HG02678 (cell line): Measurements from ENCODE around the gene ADNP.
"Not testable (repeated sequence)": the region's sequence is repeated elsewhere in the genome, so short reads cannot be mapped to it uniquely, and the experiment has no call there.

Source experiments
- ATAC-seq: cut with Tn5 transposase; IDR thresholded peaks from one replicate; pipeline ENCODE4 v1.9.1; 2021; ENCODE audit warnings: mild to moderate bottlenecking, moderate library complexity; ENCODE audit not compliant: unreplicated experiment

ADNP gene

GRCh38 chr20:50903353-50904051, 27.7 kb downstream of the ADNP start:
- ATAC-seq: no peak

- no peak for ATAC-seq
Measured at GRCh38 chr20:50901301-50901700, 29.9 kb downstream of the ADNP start.

GRCh38 chr20:50900261-50900660, 31.0 kb downstream of the ADNP start:
- ATAC-seq: no peak

GRCh38 chr20:50898475-50898874, 32.8 kb downstream of the ADNP start:
- ATAC-seq: no peak

DNA sequence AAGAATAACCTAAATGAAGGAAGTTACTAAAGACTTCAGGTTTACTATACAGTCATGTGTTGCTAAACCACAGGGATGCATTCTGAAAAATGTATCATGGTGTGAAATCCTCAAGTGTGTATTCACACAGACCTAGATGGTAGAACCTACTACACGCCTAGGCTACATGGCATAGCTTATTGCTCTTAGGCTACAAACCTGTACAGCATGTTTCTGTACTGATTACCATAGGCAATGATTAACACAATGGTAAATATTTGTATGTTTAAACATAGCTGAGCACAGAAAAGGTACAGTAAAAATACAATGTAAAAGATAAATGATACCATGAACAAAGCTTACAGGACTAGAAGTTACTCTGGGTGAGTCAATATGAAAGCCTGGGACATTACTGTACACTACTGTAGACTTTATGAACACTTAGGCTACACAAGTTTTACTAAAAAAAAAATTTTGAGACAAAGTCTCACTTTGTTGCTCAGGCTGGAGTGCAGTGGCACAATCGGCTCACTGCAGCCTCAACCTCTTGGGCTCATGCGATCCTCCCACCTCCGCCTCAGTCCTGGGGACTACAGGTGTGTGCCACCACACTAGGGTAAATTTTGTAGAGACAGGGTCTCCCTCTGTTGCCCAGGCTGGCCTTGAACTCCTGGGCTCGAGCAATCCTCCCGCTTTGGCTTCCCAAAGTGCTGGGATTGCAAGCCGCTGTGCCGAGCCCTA, 36.0 kb downstream of the ADNP start:
- ATAC-seq: no peak

- ATAC-seq: no peak
Measured at GRCh38 chr20:50893620-50894019, 37.6 kb downstream of the ADNP start.

DNA sequence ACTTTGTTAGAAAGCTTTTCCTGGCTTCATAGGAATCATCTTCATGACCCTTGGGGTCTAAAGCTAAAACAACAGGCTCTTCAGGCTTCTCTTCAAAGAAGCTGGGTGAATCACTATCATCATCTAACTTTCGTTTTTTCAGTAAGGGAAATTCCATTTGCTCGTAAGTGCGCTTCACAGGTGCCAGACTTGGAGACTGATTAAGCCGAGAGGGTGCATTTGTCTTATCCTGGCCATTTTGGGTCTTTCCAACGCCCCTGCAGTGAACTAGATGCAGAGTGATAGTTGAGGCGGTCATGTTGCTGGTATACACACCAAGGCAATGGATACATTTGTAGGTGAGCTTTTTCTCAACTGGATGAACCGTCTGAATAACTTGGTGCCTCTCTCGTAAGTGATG, 38.8 kb downstream of the ADNP start:
- ATAC-seq: no peak

GRCh38 chr20:50891138-50891537, 40.1 kb downstream of the ADNP start:
- ATAC-seq: no peak

- ATAC-seq: no peak
Measured at GRCh38 chr20:50887576-50887975, 43.7 kb downstream of the ADNP start.

DNA sequence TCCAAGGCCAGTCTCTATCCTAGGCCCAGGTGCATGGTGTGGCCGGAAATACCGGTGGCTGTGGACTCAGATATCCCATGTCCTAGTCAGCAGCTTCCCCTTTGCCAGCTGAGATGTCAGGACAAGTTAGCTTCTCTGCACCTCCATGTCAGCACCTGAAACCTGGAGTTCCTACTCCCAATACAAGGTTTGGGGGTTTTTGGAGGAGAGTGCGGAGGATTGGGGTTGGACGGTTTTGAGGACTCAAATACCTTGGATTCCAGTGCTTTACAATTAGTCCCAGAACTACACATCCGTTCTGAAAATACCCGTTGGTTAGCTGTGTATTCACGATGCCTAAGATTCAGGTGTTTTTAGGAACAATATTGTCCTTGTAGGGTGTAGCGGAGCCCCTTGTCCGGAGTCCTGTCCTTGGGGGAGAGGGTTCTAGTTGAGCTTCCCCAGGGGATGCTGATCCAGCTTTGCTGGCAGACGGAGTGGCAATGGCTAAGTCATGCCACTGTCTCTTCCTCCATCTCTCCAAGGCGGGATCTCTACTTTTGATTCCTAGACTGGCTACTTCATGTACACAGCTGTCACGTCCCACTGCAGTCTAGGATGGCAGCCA, 45.0 kb downstream of the ADNP start:
- no peak for ATAC-seq

GRCh38 chr20:50885781-50886180, 45.5 kb downstream of the ADNP start:
- ATAC-seq: no peak

DNA sequence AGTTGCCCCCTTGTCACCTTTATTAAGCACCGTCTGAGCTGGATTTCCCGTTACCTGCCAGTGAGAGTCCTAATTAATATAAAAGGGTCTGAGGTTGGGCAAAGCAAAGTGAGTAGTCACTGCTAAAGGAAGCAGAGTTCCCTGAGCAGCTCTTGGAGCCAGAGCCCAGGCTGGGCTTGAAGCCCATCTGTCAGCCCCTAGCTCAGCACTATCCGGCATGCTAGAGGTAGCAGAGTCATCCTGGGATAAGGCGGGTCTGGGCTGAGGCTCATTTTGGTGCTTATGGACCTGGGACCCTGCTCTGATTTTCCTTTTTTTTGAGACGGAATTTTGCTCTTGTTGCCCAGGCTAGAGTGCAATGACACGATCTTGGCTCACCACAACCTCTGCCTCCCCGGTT, 46.2 kb downstream of the ADNP start:
- ATAC-seq: no peak

DNA sequence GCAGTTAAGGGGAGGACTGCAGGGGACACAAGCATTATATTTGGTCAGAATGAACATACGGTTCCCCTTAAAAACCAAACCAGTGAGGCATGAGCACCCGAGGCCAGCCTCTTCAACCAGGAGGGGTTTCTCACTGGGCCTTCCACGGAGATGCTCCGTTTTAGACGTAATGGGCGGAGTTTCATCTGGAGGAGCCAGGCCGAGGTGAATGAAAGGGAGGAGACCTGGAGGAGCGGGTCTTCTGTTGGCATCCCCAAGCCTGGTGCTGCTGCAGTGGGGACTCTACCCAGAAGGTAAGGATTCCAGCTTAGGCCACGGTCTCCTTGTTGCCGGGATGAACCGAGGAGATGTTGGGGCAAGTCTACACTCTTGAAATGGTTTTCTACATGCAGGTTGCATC, 47.4 kb downstream of the ADNP start:
- no peak for ATAC-seq

DNA sequence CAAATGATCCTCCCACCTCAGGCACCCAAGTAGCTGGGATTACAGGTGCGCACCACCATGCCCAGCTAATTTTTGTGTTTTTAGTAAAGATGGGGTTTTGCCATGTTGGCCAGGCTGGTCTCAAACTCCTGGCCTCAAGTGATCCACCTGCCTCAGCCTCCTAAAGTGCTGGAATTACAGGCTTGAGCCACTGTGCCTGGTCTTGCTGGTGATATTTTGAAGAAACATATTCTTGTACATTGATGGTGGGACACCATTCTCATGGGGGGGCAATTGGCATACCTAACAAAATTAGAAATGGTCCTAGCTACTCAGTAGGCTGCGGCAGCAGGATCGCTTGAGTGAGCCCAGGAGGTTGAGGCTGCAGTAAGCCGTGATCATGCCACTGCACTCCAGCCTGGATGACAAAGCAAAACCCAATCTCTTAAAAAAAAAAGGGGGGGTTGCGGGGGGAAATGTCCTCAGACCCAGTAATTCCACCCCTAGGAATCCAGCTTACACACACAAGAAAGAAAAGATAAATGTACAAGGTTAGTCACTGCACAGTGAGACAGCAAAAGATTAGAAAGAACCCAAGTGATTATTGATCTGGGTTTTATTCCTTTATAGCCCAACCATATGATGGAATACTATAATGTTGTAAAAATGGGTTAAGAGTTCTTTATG, 49.3 kb downstream of the ADNP start:
- ATAC-seq: not testable (repeated sequence)

GRCh38 chr20:50879649-50880550, 51.3 kb downstream of the ADNP start:
- no peak for ATAC-seq

DNA sequence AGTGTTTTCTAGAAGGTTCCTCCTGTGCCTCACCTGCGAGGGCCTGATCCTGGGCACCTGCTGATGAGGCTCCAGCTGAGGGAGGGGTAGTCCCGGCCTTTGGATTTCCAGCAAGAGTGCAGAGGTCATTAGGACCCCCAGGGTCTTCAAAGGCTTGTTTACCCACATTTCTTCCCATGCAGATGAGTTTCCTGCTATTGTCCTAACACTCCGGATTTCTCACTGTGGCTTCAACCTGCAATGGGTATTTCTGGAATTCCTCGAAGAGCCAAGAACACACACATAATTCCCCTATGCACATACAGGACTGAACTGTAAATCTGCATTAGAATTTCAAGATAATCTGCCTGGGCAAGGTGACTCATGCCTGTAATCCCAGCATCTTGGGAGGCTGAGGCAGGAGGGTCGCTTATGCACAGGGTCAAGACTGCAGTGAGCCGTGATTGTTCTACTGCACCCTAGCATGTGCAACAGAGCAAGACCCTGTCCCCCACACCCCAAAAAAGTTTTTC, 53.9 kb downstream of the ADNP start:
- ATAC-seq: no peak

GRCh38 chr20:50876816-50877215, 54.4 kb downstream of the ADNP start:
- no peak for ATAC-seq

DNA sequence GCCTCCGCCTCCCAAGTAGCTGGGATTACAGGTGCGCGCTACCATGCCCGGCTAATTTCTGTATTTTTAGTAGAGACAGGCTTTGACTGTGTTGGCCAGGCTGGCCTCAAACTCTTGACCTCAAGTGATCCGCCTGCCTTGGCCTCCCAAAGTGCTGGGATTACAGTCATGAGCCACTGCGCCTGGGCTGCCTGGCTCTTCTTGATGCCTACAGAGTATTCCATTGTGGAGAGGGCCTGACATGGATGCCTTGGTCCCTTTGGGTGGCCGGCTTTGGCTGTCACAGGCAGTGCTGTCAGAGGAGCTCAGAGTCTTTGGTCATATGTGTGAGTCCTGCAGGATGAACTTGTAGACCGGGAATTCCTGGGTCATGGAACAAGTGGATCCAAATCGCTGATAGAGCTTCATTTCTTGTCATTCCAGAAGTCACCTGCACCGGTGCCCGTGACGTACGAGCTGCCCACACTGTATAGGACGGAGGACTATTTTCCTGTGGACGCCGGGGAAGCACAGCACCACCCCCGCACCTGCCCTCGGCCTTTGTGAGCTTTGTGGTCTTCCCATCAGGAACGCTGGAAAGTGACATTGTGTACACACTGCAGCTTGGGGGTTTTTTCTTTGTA, 55.1 kb downstream of the ADNP start:
- ATAC-seq: no peak

DNA sequence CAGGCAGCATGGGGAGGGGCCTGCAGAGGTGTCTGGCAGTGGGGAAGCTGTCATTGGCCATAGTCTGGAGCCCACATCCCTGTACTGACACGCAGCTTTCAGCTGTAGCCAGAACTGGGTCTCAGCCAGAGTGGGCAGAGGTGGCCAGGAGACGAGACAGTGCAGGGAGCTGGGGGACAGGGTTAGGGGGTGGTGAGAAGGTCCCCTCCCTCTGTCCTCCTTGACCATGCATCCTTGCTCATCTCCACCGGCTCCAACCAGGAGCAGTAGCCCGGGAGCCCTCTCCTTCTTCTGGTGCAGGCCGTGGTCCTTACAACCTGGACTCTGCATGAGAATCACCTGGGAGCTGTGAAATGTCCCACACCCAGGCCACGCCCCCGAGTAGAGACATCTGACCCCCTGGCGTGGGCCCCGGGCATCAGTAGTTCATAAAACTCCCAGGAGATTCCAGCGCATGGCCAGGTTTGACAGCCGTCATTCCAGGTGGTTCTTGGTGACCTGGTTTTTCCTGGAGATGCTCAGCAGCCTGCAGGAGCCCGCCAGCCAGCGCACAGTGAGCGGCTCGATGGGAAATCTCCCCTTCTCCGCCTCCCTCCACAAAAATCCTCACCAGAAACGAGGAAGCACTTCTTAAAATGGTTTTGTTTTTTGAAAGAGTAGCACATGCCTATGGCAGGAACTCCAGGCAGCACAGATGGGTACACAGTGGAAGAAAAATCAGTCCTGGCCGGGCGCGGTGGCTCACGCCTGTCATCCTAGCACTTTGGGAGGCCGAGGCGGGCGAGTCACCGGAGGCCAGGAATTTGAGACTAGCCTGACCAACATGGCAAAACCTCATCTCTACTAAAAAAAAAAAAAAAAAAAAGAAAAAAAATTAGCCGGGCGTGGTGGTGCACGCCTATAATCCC, 56.2 kb downstream of the ADNP start:
- ATAC-seq: no peak
